DND-41 (cell line): Measurements from ENCODE around the gene AHCYL1.

Experiments used
- EZH2 ChIP-seq: IDR thresholded peaks from 3 replicates; pipeline ENCODE4 v1.6.1; 2012; ENCODE audit warnings: borderline replicate concordance, low read depth, mild to moderate bottlenecking, moderate library complexity, low read length, inconsistent platforms; ENCODE audit not compliant: severe bottlenecking
- TF ChIP-seq, protein P1 (sequence below): IDR thresholded peaks from 2 replicates; pipeline ENCODE4 v1.5.1; 2012; ENCODE audit warnings: borderline replicate concordance, low read length, moderate library complexity, mild to moderate bottlenecking; ENCODE audit not compliant: poor library complexity, severe bottlenecking; ENCODE audit errors: extremely low read depth

GRCh38 chr1:109990302-109990653 is 5.7 kb downstream of the AHCYL1 start:
- TF ChIP-seq, protein P1, sequence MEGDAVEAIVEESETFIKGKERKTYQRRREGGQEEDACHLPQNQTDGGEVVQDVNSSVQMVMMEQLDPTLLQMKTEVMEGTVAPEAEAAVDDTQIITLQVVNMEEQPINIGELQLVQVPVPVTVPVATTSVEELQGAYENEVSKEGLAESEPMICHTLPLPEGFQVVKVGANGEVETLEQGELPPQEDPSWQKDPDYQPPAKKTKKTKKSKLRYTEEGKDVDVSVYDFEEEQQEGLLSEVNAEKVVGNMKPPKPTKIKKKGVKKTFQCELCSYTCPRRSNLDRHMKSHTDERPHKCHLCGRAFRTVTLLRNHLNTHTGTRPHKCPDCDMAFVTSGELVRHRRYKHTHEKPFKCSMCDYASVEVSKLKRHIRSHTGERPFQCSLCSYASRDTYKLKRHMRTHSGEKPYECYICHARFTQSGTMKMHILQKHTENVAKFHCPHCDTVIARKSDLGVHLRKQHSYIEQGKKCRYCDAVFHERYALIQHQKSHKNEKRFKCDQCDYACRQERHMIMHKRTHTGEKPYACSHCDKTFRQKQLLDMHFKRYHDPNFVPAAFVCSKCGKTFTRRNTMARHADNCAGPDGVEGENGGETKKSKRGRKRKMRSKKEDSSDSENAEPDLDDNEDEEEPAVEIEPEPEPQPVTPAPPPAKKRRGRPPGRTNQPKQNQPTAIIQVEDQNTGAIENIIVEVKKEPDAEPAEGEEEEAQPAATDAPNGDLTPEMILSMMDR = no peak
- no peak for TF ChIP-seq EZH2
